ENCODE data around the gene DCAF11. TPM values are rescaled to one million over a fixed set of nuclear protein-coding genes. Genes with fewer than 3 reads are reported as not detected.

DCAF11 gene
- total and polyA plus RNA-seq, 2 of the 13 experiments (the other 11 are each of a cell fraction or from before 2014, with no cell fraction given): 150 to 257 TPM

DNA sequence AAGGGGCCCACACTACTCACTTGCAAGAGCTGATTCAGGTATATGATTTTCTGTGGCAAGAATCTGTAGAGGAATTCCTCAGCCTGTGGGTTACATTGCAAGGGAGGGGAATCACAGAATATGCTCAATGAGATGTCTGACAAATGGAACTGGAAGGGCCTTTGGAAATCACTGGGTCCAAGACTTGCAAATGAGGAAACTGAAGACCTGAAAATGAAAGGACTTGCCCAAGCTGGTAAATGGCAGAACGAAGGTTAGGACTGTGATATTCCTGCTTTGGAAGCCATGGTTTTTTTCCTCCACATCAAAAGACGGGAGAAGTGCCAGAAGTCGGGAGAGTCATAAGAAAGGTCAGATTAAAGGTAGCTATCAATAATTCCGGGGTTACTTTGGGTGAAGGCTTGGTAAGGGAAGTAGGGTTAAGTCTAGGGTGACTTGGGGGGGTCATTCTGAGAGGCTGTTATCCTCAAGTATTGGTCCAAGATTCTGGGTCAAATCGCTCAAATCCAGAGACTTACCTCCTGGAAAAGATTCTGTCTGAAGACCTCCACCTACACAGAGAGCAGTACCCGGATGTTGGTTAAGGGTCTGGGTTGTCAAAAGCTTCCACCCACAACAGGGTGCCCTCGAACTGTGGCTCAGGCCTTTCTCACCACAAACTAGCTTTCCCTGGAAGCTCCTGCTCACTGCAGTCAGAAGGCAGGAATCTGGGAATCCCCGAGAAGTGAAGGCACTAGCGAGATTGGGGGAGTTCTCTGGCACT, 31.3 kb downstream of the DCAF11 start (continued):
- TF ChIP-seq ZNF761 (CRISPR knock-in tag; conservative IDR thresholded peaks at IDR 0.05): no peak
- no peak for TF ChIP-seq ZNF770 (CRISPR knock-in tag; IDR thresholded peaks at IDR 0.05)
- TF ChIP-seq ZFAT (CRISPR knock-in tag; conservative IDR thresholded peaks at IDR 0.05): no peak
- no peak for TF ChIP-seq PREB (CRISPR knock-in tag; IDR thresholded peaks at IDR 0.05)
- no peak; the same call in 1 of the 2 replicates for TF ChIP-seq MAF1 (CRISPR knock-in tag; IDR thresholded peaks at IDR 0.05; ENCODE audit: borderline replicate concordance)
- peak; percentile 40; the same call in 1 of the 2 replicates for TF ChIP-seq ZNF3 (CRISPR knock-in tag; IDR thresholded peaks at IDR 0.05)
- no peak; the same call in none of the 2 replicates for TF ChIP-seq ATF7-NPFF (CRISPR knock-in tag; IDR thresholded peaks at IDR 0.05; ENCODE audit: low read depth)
- no peak for TF ChIP-seq JUN (CRISPR knock-in tag; IDR thresholded peaks at IDR 0.05)
- TF ChIP-seq ZBTB7A (CRISPR knock-in tag; IDR thresholded peaks at IDR 0.05): no peak
- TF ChIP-seq GATAD2A (CRISPR knock-in tag; IDR thresholded peaks at IDR 0.05): no peak
- peak in 1 of 2 experiments; percentile 46; a peak in 1 of 4 replicates for TF ChIP-seq NR2F1 (CRISPR knock-in tag; IDR thresholded peaks at IDR 0.05)
- no peak for TF ChIP-seq BHLHE40 (IDR thresholded peaks at IDR 0.05; ENCODE audit: low read length)
- 0 out of 2 replicates have a peak, but pooled peaks have one; percentile 47 for TF ChIP-seq ZBTB21 (CRISPR knock-in tag; IDR thresholded peaks at IDR 0.05)
- no peak for TF ChIP-seq ZNF468 (CRISPR knock-in tag; IDR thresholded peaks at IDR 0.05)
- no peak for TF ChIP-seq GABPA (IDR thresholded peaks at IDR 0.05; ENCODE audit: low read depth, low read length)
- TF ChIP-seq GABPA (CRISPR knock-in tag; IDR thresholded peaks at IDR 0.05; ENCODE audit: low read depth): no peak
- TF ChIP-seq RBM39 (IDR thresholded peaks at IDR 0.05; ENCODE audit: low read depth, low read length, poor library complexity, severe bottlenecking): no peak
- no peak for TF ChIP-seq CBX2 (IDR thresholded peaks at IDR 0.05; ENCODE audit: low read depth, low read length)
- 0 out of 2 replicates have a peak, but pooled peaks have one; percentile 53 for TF ChIP-seq CBX2 (CRISPR knock-in tag; IDR thresholded peaks at IDR 0.05; ENCODE audit: low read depth)
- TF ChIP-seq ZBTB42 (CRISPR knock-in tag; IDR thresholded peaks at IDR 0.05): no peak
- TF ChIP-seq ZNF570 (CRISPR knock-in tag; IDR thresholded peaks at IDR 0.05; ENCODE audit: borderline replicate concordance): 0 out of 2 replicates have a peak, but pooled peaks have one; percentile 32
- no peak for TF ChIP-seq MTF2 (CRISPR knock-in tag; IDR thresholded peaks at IDR 0.05; ENCODE audit: borderline replicate concordance)
- TF ChIP-seq KAT8 (CRISPR knock-in tag; IDR thresholded peaks at IDR 0.05): no peak
- TF ChIP-seq SOX13 (IDR thresholded peaks at IDR 0.05): no peak
- TF ChIP-seq SOX13 (CRISPR knock-in tag; conservative IDR thresholded peaks at IDR 0.05 in 1 of 2, IDR thresholded peaks at IDR 0.05 in 1 of 2): no peak
- TF ChIP-seq KLF6 (CRISPR knock-in tag; IDR thresholded peaks at IDR 0.05): no peak
- no peak for TF ChIP-seq PPARG (CRISPR knock-in tag; conservative IDR thresholded peaks at IDR 0.05)
- TF ChIP-seq, protein P1, sequence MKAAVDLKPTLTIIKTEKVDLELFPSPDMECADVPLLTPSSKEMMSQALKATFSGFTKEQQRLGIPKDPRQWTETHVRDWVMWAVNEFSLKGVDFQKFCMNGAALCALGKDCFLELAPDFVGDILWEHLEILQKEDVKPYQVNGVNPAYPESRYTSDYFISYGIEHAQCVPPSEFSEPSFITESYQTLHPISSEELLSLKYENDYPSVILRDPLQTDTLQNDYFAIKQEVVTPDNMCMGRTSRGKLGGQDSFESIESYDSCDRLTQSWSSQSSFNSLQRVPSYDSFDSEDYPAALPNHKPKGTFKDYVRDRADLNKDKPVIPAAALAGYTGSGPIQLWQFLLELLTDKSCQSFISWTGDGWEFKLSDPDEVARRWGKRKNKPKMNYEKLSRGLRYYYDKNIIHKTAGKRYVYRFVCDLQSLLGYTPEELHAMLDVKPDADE (CRISPR knock-in tag; IDR thresholded peaks at IDR 0.05): no peak
- no peak for TF ChIP-seq HNRNPK (IDR thresholded peaks at IDR 0.05; ENCODE audit: low read depth, low read length, poor library complexity, severe bottlenecking)
